Hepatocyte (in vitro differentiated cells): Measurements from ENCODE around the gene HEXB.

Experiments
- EZH2 ChIP-seq: fragments of 200-600 bp; sonication (generic); IDR thresholded peaks from 2 replicates; pipeline ENCODE4 v1.6.1; 2016; ENCODE audit warnings: antibody characterized with exemption, mild to moderate bottlenecking, borderline replicate concordance
- TF ChIP-seq, protein P1 (sequence below): fragments of 200-600 bp; sonication (generic); IDR thresholded peaks from 2 replicates; pipeline ENCODE4 v1.5.1; 2016; ENCODE audit warnings: antibody characterized with exemption, mild to moderate bottlenecking; ENCODE audit not compliant: poor library complexity

DNA sequence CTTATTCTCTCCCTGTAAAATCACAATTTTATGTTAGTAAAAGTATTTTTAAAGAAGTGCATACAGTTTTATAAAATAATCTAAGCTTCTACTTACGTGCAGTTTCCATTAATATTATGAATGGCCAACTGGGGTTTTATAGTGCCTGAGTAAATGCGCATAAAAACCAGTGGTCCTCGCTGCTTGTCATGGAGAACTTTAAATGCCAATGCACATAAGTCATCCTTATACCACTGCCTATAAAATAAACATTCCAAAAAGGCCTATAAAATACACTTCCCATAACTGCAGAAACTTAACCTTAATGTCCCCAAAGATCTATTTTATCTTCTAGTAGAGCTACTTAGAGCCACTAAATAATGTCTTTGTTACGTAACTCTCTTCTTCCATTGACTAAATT, 53.4 kb downstream of the HEXB start:
- TF ChIP-seq, protein P1, sequence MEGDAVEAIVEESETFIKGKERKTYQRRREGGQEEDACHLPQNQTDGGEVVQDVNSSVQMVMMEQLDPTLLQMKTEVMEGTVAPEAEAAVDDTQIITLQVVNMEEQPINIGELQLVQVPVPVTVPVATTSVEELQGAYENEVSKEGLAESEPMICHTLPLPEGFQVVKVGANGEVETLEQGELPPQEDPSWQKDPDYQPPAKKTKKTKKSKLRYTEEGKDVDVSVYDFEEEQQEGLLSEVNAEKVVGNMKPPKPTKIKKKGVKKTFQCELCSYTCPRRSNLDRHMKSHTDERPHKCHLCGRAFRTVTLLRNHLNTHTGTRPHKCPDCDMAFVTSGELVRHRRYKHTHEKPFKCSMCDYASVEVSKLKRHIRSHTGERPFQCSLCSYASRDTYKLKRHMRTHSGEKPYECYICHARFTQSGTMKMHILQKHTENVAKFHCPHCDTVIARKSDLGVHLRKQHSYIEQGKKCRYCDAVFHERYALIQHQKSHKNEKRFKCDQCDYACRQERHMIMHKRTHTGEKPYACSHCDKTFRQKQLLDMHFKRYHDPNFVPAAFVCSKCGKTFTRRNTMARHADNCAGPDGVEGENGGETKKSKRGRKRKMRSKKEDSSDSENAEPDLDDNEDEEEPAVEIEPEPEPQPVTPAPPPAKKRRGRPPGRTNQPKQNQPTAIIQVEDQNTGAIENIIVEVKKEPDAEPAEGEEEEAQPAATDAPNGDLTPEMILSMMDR, result no peak
- no peak for TF ChIP-seq EZH2
